Panc1 (cell line): ENCODE measurements around the gene PRR22.

ENCODE experiments used
- POLR2AphosphoS5 ChIP-seq: IDR thresholded peaks from 2 replicates; pipeline ENCODE4 v1.6.1; 2012; ENCODE audit warnings: mild to moderate bottlenecking, low read depth, low read length, moderate library complexity
- SIN3A ChIP-seq: IDR thresholded peaks from 2 replicates; pipeline ENCODE4 v1.6.1; 2012; ENCODE audit warnings: low read depth, mild to moderate bottlenecking, low read length, moderate library complexity, borderline replicate concordance; ENCODE audit not compliant: insufficient read depth
- TCF7L2 ChIP-seq: IDR thresholded peaks from 2 replicates; pipeline ENCODE4 v1.6.1; 2011; ENCODE audit warnings: mild to moderate bottlenecking, low read depth, low read length, inconsistent platforms
- TF ChIP-seq, protein P1 (sequence below): fragments of 450-650 bp; IDR thresholded peaks from 2 replicates; pipeline ENCODE4 v1.5.1; 2017; ENCODE audit warnings: mild to moderate bottlenecking
- TF ChIP-seq, protein P2 (sequence below), 2 experiments: IDR thresholded peaks; 2 replicates each; pipeline ENCODE4 v1.6.1; 2011 to 2012; ENCODE audit warnings: low read depth in 2 of 2, control low read depth in 1 of 2, low read length in 1 of 2, mild to moderate bottlenecking in 1 of 2, moderate library complexity in 1 of 2; ENCODE audit not compliant: insufficient read depth in 1 of 2

DNA sequence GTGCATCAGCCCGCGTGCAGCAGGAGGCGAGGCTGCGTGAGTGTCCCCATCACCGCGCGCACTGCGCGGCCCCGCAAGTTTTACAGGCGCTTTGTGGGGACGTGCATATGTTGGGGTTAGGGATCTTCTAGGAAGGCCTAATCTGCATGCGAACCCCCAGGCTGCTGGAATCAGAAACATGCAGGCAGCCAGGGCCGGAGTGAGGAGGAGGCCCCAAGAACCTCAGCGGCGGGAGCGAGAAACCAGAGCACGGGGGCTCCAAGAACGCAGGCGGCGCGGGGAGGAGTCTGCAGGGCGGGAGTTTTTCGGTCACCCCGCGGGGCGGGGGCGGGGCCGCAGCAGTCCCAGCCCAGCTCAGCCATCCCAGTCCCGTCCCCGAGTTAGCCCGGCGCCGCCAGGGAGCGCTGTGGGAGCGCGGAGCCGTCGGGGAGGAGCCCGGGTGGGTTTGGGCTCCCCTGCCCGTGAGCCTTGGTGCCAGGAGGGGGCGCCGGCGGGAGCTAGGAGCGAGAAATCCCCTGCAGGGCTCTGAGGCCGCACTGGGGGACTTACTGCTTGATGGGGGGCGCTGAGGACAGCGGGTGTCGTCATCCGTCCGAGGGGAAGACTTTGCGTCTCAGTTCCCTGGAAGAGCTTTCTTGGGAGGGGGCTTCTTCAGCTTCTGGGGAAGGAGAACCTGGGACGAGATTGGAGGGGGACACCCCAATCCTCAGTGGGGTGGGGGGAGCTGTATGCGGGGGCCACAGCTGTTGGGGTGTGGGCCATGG is 19.4 kb upstream of the PRR22 start:
- no peak for TF ChIP-seq SIN3A
- TF ChIP-seq, protein P1, sequence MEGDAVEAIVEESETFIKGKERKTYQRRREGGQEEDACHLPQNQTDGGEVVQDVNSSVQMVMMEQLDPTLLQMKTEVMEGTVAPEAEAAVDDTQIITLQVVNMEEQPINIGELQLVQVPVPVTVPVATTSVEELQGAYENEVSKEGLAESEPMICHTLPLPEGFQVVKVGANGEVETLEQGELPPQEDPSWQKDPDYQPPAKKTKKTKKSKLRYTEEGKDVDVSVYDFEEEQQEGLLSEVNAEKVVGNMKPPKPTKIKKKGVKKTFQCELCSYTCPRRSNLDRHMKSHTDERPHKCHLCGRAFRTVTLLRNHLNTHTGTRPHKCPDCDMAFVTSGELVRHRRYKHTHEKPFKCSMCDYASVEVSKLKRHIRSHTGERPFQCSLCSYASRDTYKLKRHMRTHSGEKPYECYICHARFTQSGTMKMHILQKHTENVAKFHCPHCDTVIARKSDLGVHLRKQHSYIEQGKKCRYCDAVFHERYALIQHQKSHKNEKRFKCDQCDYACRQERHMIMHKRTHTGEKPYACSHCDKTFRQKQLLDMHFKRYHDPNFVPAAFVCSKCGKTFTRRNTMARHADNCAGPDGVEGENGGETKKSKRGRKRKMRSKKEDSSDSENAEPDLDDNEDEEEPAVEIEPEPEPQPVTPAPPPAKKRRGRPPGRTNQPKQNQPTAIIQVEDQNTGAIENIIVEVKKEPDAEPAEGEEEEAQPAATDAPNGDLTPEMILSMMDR, result peak; percentile 98
- TF ChIP-seq POLR2AphosphoS5, result no peak
- TF ChIP-seq, protein P2, sequence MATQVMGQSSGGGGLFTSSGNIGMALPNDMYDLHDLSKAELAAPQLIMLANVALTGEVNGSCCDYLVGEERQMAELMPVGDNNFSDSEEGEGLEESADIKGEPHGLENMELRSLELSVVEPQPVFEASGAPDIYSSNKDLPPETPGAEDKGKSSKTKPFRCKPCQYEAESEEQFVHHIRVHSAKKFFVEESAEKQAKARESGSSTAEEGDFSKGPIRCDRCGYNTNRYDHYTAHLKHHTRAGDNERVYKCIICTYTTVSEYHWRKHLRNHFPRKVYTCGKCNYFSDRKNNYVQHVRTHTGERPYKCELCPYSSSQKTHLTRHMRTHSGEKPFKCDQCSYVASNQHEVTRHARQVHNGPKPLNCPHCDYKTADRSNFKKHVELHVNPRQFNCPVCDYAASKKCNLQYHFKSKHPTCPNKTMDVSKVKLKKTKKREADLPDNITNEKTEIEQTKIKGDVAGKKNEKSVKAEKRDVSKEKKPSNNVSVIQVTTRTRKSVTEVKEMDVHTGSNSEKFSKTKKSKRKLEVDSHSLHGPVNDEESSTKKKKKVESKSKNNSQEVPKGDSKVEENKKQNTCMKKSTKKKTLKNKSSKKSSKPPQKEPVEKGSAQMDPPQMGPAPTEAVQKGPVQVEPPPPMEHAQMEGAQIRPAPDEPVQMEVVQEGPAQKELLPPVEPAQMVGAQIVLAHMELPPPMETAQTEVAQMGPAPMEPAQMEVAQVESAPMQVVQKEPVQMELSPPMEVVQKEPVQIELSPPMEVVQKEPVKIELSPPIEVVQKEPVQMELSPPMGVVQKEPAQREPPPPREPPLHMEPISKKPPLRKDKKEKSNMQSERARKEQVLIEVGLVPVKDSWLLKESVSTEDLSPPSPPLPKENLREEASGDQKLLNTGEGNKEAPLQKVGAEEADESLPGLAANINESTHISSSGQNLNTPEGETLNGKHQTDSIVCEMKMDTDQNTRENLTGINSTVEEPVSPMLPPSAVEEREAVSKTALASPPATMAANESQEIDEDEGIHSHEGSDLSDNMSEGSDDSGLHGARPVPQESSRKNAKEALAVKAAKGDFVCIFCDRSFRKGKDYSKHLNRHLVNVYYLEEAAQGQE (IDR thresholded peaks at IDR 0.05; ENCODE audit: insufficient read depth in 1 of 2, low read depth in 2 of 2, low read length in 1 of 2), result no peak
- TF ChIP-seq TCF7L2, result no peak
